Measurements from ENCODE around the gene COL6A3. TPM values are rescaled to one million over a fixed set of nuclear protein-coding genes. Genes with fewer than 3 reads are reported as not detected.

Gene COL6A3
- total and polyA plus RNA-seq, 7 experiments from 2014 or later: 0.02 to 3.1 (median 2.2) TPM

GRCh38 chr2:237351046-237351445 lies 62.9 kb downstream of the COL6A3 start:
- Histone ChIP-seq H3K4me1 (ENCODE audit: control insufficient read depth in 2 of 2, insufficient read depth in 2 of 2, low read length in 2 of 2) (no peaks in the 10 kb centered on the region), H3K4me3 (ENCODE audit: low read length) (no peak overlapping the region), H3K36me3 (ENCODE audit: control insufficient read depth in 2 of 3, insufficient read depth in 3 of 3, low read length in 3 of 3) (no peaks in the 10 kb centered on the region), H3K27ac (ENCODE audit: low read depth, low read length) (no peak overlapping the region), H3K27me3 (ENCODE audit: control insufficient read depth in 2 of 2, insufficient read depth in 2 of 2, low read length in 2 of 2) (no peaks in the 10 kb centered on the region), H3K9me3 (ENCODE audit: control insufficient read depth in 2 of 3, low read length in 3 of 3) (no peaks in the 10 kb centered on the region)
- Mint-ChIP-seq H3K4me1 (peaks cover 0 to 5% (median 0%) of the 10 kb centered on the region in 7 donors), H3K9me3 (no peaks in the 10 kb centered on the region), H3K27ac (no peak overlapping the region), H3K4me3 (no peak overlapping the region), H3K36me3 (peaks cover 0 to 4% (median 0%) of the 10 kb centered on the region in 5 donors), H3K27me3 (no peaks in the 10 kb centered on the region)
- DNase-seq (no peak), ATAC-seq (no peak)
- CTCF ChIA-PET: no interaction called here
- intact Hi-C loops (cut with micrococcal nuclease): no loop called here
- POLR2A ChIA-PET: no interaction called here

GRCh38 chr2:237350597-237350996 lies 63.4 kb downstream of the COL6A3 start:
- ATAC-seq (no peak), DNase-seq (no peak)
- Histone ChIP-seq H3K4me1 (ENCODE audit: control insufficient read depth in 2 of 2, insufficient read depth in 2 of 2, low read length in 2 of 2) (no peaks in the 10 kb centered on the region), H3K27ac (ENCODE audit: low read depth, low read length) (no peak overlapping the region), H3K4me3 (ENCODE audit: low read length) (no peak overlapping the region), H3K9me3 (ENCODE audit: control insufficient read depth in 2 of 3, low read length in 3 of 3) (no peaks in the 10 kb centered on the region), H3K27me3 (ENCODE audit: control insufficient read depth in 2 of 2, insufficient read depth in 2 of 2, low read length in 2 of 2) (no peaks in the 10 kb centered on the region), H3K36me3 (ENCODE audit: control insufficient read depth in 2 of 3, insufficient read depth in 3 of 3, low read length in 3 of 3) (no peaks in the 10 kb centered on the region)
- H3K36me3 Mint-ChIP-seq: peaks cover 0 to 4% (median 0%) of the 10 kb centered on the region in 5 donors
- H3K27ac Mint-ChIP-seq: no peak overlapping the region
- ChIA-PET CTCF (no interaction called here), POLR2A (no interaction called here)
- intact Hi-C loops (cut with micrococcal nuclease): no loop called here
- peaks cover 0 to 5% (median 0%) of the 10 kb centered on the region in 7 donors for H3K4me1 Mint-ChIP-seq
- no peaks in the 10 kb centered on the region for H3K9me3 Mint-ChIP-seq
- no peaks in the 10 kb centered on the region for H3K27me3 Mint-ChIP-seq
- no peak overlapping the region for H3K4me3 Mint-ChIP-seq

DNA sequence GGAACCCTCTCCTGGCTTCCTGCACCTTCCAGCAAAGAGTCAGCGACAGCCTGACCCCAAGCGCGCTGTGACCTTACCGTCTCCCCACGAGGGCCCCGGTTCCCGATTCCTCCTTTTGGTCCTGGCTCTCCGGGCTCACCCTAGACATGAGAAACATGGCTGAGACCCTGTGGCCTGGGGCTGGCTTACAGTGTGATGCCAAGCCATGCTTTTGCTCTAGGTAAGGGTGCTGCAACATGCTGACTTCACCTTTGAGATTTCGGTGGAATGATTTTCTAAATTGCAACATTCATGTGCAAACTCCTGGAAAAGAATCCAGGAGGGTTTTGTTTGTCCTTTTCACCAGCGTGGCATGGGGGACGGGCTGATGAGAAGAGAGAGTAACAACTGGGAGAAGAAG lies 63.9 kb downstream of the COL6A3 start:
- CTCF ChIA-PET: no interaction called here
- Mint-ChIP-seq H3K36me3 (peaks cover 0 to 4% (median 0%) of the 10 kb centered on the region in 5 donors), H3K4me1 (peaks cover 0 to 5% (median 0%) of the 10 kb centered on the region in 7 donors), H3K4me3 (no peak overlapping the region), H3K9me3 (no peaks in the 10 kb centered on the region), H3K27ac (no peak overlapping the region), H3K27me3 (no peaks in the 10 kb centered on the region)
- H3K27ac ChIP-seq (ENCODE audit: low read depth, low read length): no peak overlapping the region
- H3K4me3 ChIP-seq (ENCODE audit: low read length): no peak overlapping the region
- no peaks in the 10 kb centered on the region for H3K9me3 ChIP-seq (ENCODE audit: control insufficient read depth in 2 of 3, low read length in 3 of 3)
- no peak for DNase-seq
- H3K27me3 ChIP-seq (ENCODE audit: control insufficient read depth in 2 of 2, insufficient read depth in 2 of 2, low read length in 2 of 2): no peaks in the 10 kb centered on the region
- intact Hi-C loops (cut with micrococcal nuclease): no loop called here
- H3K4me1 ChIP-seq (ENCODE audit: control insufficient read depth in 2 of 2, insufficient read depth in 2 of 2, low read length in 2 of 2): no peaks in the 10 kb centered on the region
- no peaks in the 10 kb centered on the region for H3K36me3 ChIP-seq (ENCODE audit: control insufficient read depth in 2 of 3, insufficient read depth in 3 of 3, low read length in 3 of 3)
- POLR2A ChIA-PET: no interaction called here
- ATAC-seq: no peak

- ATAC-seq (no peak), DNase-seq (no peak)
- Histone ChIP-seq H3K27me3 (ENCODE audit: control insufficient read depth in 2 of 2, insufficient read depth in 2 of 2, low read length in 2 of 2) (no peaks in the 10 kb centered on the region), H3K4me3 (ENCODE audit: low read length) (no peak overlapping the region), H3K4me1 (ENCODE audit: control insufficient read depth in 2 of 2, insufficient read depth in 2 of 2, low read length in 2 of 2) (no peaks in the 10 kb centered on the region), H3K36me3 (ENCODE audit: control insufficient read depth in 2 of 3, insufficient read depth in 3 of 3, low read length in 3 of 3) (no peaks in the 10 kb centered on the region), H3K27ac (ENCODE audit: low read depth, low read length) (no peak overlapping the region), H3K9me3 (ENCODE audit: control insufficient read depth in 2 of 3, low read length in 3 of 3) (no peaks in the 10 kb centered on the region)
- Mint-ChIP-seq H3K27me3 (no peaks in the 10 kb centered on the region), H3K36me3 (peaks cover 0 to 5% (median 3%) of the 10 kb centered on the region in 5 donors), H3K9me3 (no peaks in the 10 kb centered on the region), H3K4me3 (no peak overlapping the region), H3K4me1 (peaks cover 0 to 5% (median 0%) of the 10 kb centered on the region in 7 donors), H3K27ac (no peak overlapping the region)
- POLR2A ChIA-PET: no interaction called here
- CTCF ChIA-PET: no interaction called here
- intact Hi-C loops (cut with micrococcal nuclease): no loop called here
Measured at GRCh38 chr2:237348281-237348865, 65.6 kb downstream of the COL6A3 start.

GRCh38 chr2:237345891-237346640 lies 67.9 kb downstream of the COL6A3 start:
- H3K27ac Mint-ChIP-seq: no peak overlapping the region
- DNase-seq: no peak
- Histone ChIP-seq H3K4me1 (ENCODE audit: control insufficient read depth in 2 of 2, insufficient read depth in 2 of 2, low read length in 2 of 2) (no peaks in the 10 kb centered on the region), H3K27ac (ENCODE audit: low read depth, low read length) (no peak overlapping the region), H3K36me3 (ENCODE audit: control insufficient read depth in 2 of 3, insufficient read depth in 3 of 3, low read length in 3 of 3) (no peaks in the 10 kb centered on the region), H3K4me3 (ENCODE audit: low read length) (no peak overlapping the region), H3K9me3 (ENCODE audit: control insufficient read depth in 2 of 3, low read length in 3 of 3) (no peaks in the 10 kb centered on the region), H3K27me3 (ENCODE audit: control insufficient read depth in 2 of 2, insufficient read depth in 2 of 2, low read length in 2 of 2) (no peaks in the 10 kb centered on the region)
- CTCF ChIA-PET: no interaction called here
- peaks cover 0 to 5% (median 0%) of the 10 kb centered on the region in 7 donors for H3K4me1 Mint-ChIP-seq
- H3K36me3 Mint-ChIP-seq: peaks cover 0 to 5% (median 3%) of the 10 kb centered on the region in 5 donors
- H3K9me3 Mint-ChIP-seq: no peaks in the 10 kb centered on the region
- intact Hi-C loops (cut with micrococcal nuclease): no loop called here
- H3K27me3 Mint-ChIP-seq: no peaks in the 10 kb centered on the region
- ATAC-seq: no peak
- no peak overlapping the region for H3K4me3 Mint-ChIP-seq
- POLR2A ChIA-PET: no interaction called here

GRCh38 chr2:237345411-237345810 lies 68.6 kb downstream of the COL6A3 start:
- intact Hi-C loops (cut with micrococcal nuclease): no loop called here
- Histone ChIP-seq H3K9me3 (ENCODE audit: control insufficient read depth in 2 of 3, low read length in 3 of 3) (no peaks in the 10 kb centered on the region), H3K27me3 (ENCODE audit: control insufficient read depth in 2 of 2, insufficient read depth in 2 of 2, low read length in 2 of 2) (no peaks in the 10 kb centered on the region), H3K4me1 (ENCODE audit: control insufficient read depth in 2 of 2, insufficient read depth in 2 of 2, low read length in 2 of 2) (no peaks in the 10 kb centered on the region), H3K4me3 (ENCODE audit: low read length) (no peak overlapping the region), H3K36me3 (ENCODE audit: control insufficient read depth in 2 of 3, insufficient read depth in 3 of 3, low read length in 3 of 3) (no peaks in the 10 kb centered on the region), H3K27ac (ENCODE audit: low read depth, low read length) (no peak overlapping the region)
- Mint-ChIP-seq H3K27me3 (no peaks in the 10 kb centered on the region), H3K27ac (peak overlapping the region in 1 of 9 donors; percentile 65), H3K4me1 (peaks cover 0 to 5% (median 0%) of the 10 kb centered on the region in 7 donors), H3K4me3 (no peak overlapping the region), H3K36me3 (peaks cover 0 to 5% (median 3%) of the 10 kb centered on the region in 5 donors), H3K9me3 (no peaks in the 10 kb centered on the region)
- ChIA-PET CTCF (no interaction called here), POLR2A (no interaction called here)
- ATAC-seq: no peak
- DNase-seq: no peak

DNA sequence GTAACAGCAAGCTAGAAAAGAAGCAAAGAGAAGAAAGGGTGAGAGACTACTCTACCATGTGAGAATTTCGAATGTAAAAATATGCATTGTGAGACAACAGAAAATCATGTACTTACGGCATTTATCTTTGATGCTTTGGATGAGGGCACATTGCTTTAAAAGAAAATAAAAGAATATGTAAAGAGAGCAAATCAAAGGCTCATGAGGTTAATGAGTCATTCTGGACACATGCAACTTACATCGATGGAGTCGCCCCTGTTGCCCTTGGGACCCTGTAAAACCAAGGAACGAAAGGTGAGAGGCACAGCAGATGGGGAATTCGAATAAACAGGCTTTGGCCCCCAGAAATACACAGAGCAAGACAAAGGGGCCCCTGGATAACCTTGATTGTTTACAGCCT lies 69.0 kb downstream of the COL6A3 start:
- no peak for DNase-seq
- CTCF ChIA-PET: no interaction called here
- no peak overlapping the region for H3K27ac ChIP-seq (ENCODE audit: low read depth, low read length)
- H3K9me3 ChIP-seq (ENCODE audit: control insufficient read depth in 2 of 3, low read length in 3 of 3): no peaks in the 10 kb centered on the region
- Mint-ChIP-seq H3K27me3 (no peaks in the 10 kb centered on the region), H3K9me3 (no peaks in the 10 kb centered on the region), H3K27ac (no peak overlapping the region), H3K36me3 (peaks cover 0 to 9% (median 3%) of the 10 kb centered on the region in 5 donors), H3K4me1 (peaks cover 0 to 5% (median 0%) of the 10 kb centered on the region in 7 donors), H3K4me3 (no peak overlapping the region)
- no peak overlapping the region for H3K4me3 ChIP-seq (ENCODE audit: low read length)
- H3K36me3 ChIP-seq (ENCODE audit: control insufficient read depth in 2 of 3, insufficient read depth in 3 of 3, low read length in 3 of 3): no peaks in the 10 kb centered on the region
- no peaks in the 10 kb centered on the region for H3K4me1 ChIP-seq (ENCODE audit: control insufficient read depth in 2 of 2, insufficient read depth in 2 of 2, low read length in 2 of 2)
- intact Hi-C loops (cut with micrococcal nuclease): no loop called here
- H3K27me3 ChIP-seq (ENCODE audit: control insufficient read depth in 2 of 2, insufficient read depth in 2 of 2, low read length in 2 of 2): no peaks in the 10 kb centered on the region
- ATAC-seq: no peak
- POLR2A ChIA-PET: no interaction called here

All from naive thymus-derived CD4-positive, alpha-beta T cell (primary cell).